H1 (cell line): ENCODE results near the gene HHIP. TPM values are rescaled to one million over a fixed set of nuclear protein-coding genes. Genes with fewer than 3 reads are reported as not detected.

Source experiments
- CTCF ChIA-PET: fragments of 300-600 bp; sonication (Branson Sonifier 250); formaldehyde crosslinking; loops from one replicate; lab custom pipeline; 2021; ENCODE audit not compliant: partially characterized antibody; lab: Charles Lee
- POLR2A ChIA-PET: fragments of 300-600 bp; sonication (Branson Sonifier 250); formaldehyde crosslinking; loops from one replicate; lab custom pipeline; 2021; ENCODE audit warnings: inconsistent platforms; ENCODE audit not compliant: partially characterized antibody; lab: Charles Lee
- DNase-seq, 2 experiments: peaks; one replicate each; pipeline versions ENCODE4 v3.0.0 to v3.0.0-alpha.2; 2010 to 2022; ENCODE audit warnings: low spot score in 2 of 2, low read depth in 1 of 2, mixed read lengths in 1 of 2
- FAIRE-seq: peaks from 2 replicates; lab custom pipeline; 2011; peaks lifted over from hg19 to GRCh38; lab: Jason Lieb, UNC
- H2AFZ ChIP-seq: 2 replicates; pipeline ENCODE4 v1.8.1; 2012; ENCODE audit warnings: low read length, inconsistent platforms
- H2AK5ac ChIP-seq: 2 replicates; pipeline ENCODE4 v1.6.1; 2013; ENCODE audit warnings: low read depth, low read length
- H2BK120ac ChIP-seq: replicated peaks from 2 replicates; pipeline ENCODE3; 2013; ENCODE audit warnings: low read depth, low read length, inconsistent platforms
- H2BK12ac ChIP-seq: 2 replicates; pipeline ENCODE4 v1.6.1; 2013; ENCODE audit warnings: low read depth, low read length
- H2BK15ac ChIP-seq: 2 replicates; pipeline ENCODE4 v1.6.1; 2013; ENCODE audit warnings: low read length
- H2BK20ac ChIP-seq: 2 replicates; pipeline ENCODE4 v1.6.1; 2013; ENCODE audit warnings: low read length
- H2BK5ac ChIP-seq: 2 replicates; pipeline ENCODE4 v1.6.1; 2013; ENCODE audit warnings: low read depth, low read length
- H3K14ac ChIP-seq: 2 replicates; pipeline ENCODE4 v1.6.1; 2013; ENCODE audit warnings: inconsistent platforms; ENCODE audit not compliant: insufficient read length
- H3K18ac ChIP-seq: 2 replicates; pipeline ENCODE4 v1.6.1; 2013; ENCODE audit warnings: low read length; ENCODE audit errors: extremely low read depth
- H3K23ac ChIP-seq: 2 replicates; pipeline ENCODE4 v1.6.1; 2013; ENCODE audit warnings: inconsistent platforms; ENCODE audit not compliant: insufficient read length
- H3K23me2 ChIP-seq: 2 replicates; pipeline ENCODE4 v1.6.1; 2013; ENCODE audit warnings: low read depth, low read length
- H3K27ac ChIP-seq: 2 replicates; pipeline ENCODE4 v1.6.1; 2011; ENCODE audit warnings: low read depth, low read length, inconsistent platforms
- H3K27me3 ChIP-seq, 4 experiments: replicated peaks in 1 of 4; 1 replicate in 1 of 4; 2 replicates in 3 of 4; pipeline versions ENCODE4 v1.6.1 to v1.8.1; 2011 to 2013; ENCODE audit warnings: low read length in 3 of 4, mild to moderate bottlenecking in 3 of 4, inconsistent platforms in 2 of 4, mixed read lengths in 2 of 4, moderate library complexity in 1 of 4; ENCODE audit not compliant: control insufficient read depth in 3 of 4, insufficient read depth in 3 of 4; ENCODE audit errors: extremely low read depth in 1 of 4
- H3K36me3 ChIP-seq, 4 experiments: 2 replicates each; pipeline versions ENCODE4 v1.6.1 to v1.8.1; 2011 to 2013; ENCODE audit warnings: mild to moderate bottlenecking in 4 of 4, low read length in 3 of 4, moderate library complexity in 2 of 4, control low read depth in 1 of 4, inconsistent platforms in 1 of 4; ENCODE audit not compliant: insufficient read depth in 4 of 4, control insufficient read depth in 2 of 4
- H3K4ac ChIP-seq: replicated peaks from 2 replicates; pipeline ENCODE3; 2013; ENCODE audit warnings: low read length, low read depth, mixed read lengths, inconsistent platforms; ENCODE audit not compliant: insufficient read length
- H3K4me1 ChIP-seq, 4 experiments: replicated peaks in 1 of 4; 1 replicate in 1 of 4; 2 replicates in 3 of 4; pipeline versions ENCODE4 v1.6.1 to v1.8.1; 2011 to 2013; ENCODE audit warnings: low read length in 3 of 4, inconsistent platforms in 2 of 4, mixed read lengths in 1 of 4; ENCODE audit not compliant: insufficient read depth in 4 of 4, control insufficient read depth in 3 of 4
- H3K4me2 ChIP-seq, 2 experiments: 2 replicates each; pipeline versions ENCODE4 v1.6.1 to v1.8.1; 2011 to 2013; ENCODE audit warnings: low read depth in 2 of 2, low read length in 2 of 2, control low read depth in 1 of 2, inconsistent platforms in 1 of 2, mild to moderate bottlenecking in 1 of 2; ENCODE audit not compliant: insufficient read depth in 1 of 2
- H3K4me3 ChIP-seq, 4 experiments: fragments of 200-600, 300-600 bp in 1 of 4; sonication (generic), shearing (Covaris generic), sonication (Bioruptor Twin) in 1 of 4; 2 replicates each; pipeline versions ENCODE4 v1.5.1 to v1.8.1; 2011 to 2016; ENCODE audit warnings: low read length in 4 of 4, low read depth in 3 of 4, control low read depth in 2 of 4, inconsistent platforms in 2 of 4, mild to moderate bottlenecking in 2 of 4, mixed read lengths in 1 of 4, moderate library complexity in 1 of 4; ENCODE audit not compliant: insufficient read depth in 2 of 4; ENCODE audit errors: extremely low read depth in 1 of 4
- H3K56ac ChIP-seq: replicated peaks from 2 replicates; pipeline ENCODE3; 2013; ENCODE audit warnings: low read depth, mild to moderate bottlenecking, mixed read lengths, low read length, inconsistent platforms; ENCODE audit not compliant: insufficient read length
- H3K79me1 ChIP-seq: 2 replicates; pipeline ENCODE4 v1.6.1; 2013; ENCODE audit warnings: low read depth, low read length, control low read depth
- H3K79me2 ChIP-seq, 2 experiments: 2 replicates each; pipeline versions ENCODE4 v1.6.1 to v1.8.1; 2012 to 2013; ENCODE audit warnings: low read length in 2 of 2, mild to moderate bottlenecking in 2 of 2, inconsistent platforms in 1 of 2; ENCODE audit not compliant: insufficient read depth in 2 of 2, control insufficient read depth in 1 of 2
- H3K9ac ChIP-seq, 4 experiments: replicated peaks in 1 of 4; 1 replicate in 1 of 4; 2 replicates in 3 of 4; pipeline versions ENCODE4 v1.6.1 to v1.8.1; 2011 to 2013; ENCODE audit warnings: low read depth in 3 of 4, low read length in 3 of 4, control low read depth in 2 of 4, mild to moderate bottlenecking in 2 of 4, moderate library complexity in 2 of 4, inconsistent platforms in 1 of 4; ENCODE audit errors: extremely low read depth in 1 of 4
- H3K9me3 ChIP-seq, 2 experiments: 2 replicates each; pipeline versions ENCODE4 v1.6.1 to v1.8.1; 2012 to 2013; ENCODE audit warnings: mild to moderate bottlenecking in 2 of 2, moderate library complexity in 2 of 2, control low read depth in 1 of 2, inconsistent platforms in 1 of 2, low read depth in 1 of 2, low read length in 1 of 2, mixed read lengths in 1 of 2; ENCODE audit not compliant: insufficient read depth in 2 of 2
- H4K20me1 ChIP-seq, 2 experiments: replicated peaks in 1 of 2; 2 replicates each; pipeline versions ENCODE3 to v1.8.1; 2011 to 2013; ENCODE audit warnings: inconsistent platforms in 2 of 2, low read length in 2 of 2, mild to moderate bottlenecking in 1 of 2; ENCODE audit not compliant: insufficient read depth in 2 of 2, control insufficient read depth in 1 of 2
- H4K5ac ChIP-seq: 2 replicates; pipeline ENCODE4 v1.6.1; 2013; ENCODE audit warnings: low read length, low read depth, mixed read lengths, inconsistent platforms; ENCODE audit not compliant: insufficient read length
- H4K8ac ChIP-seq: 2 replicates; pipeline ENCODE4 v1.8.0; 2013; ENCODE audit warnings: mild to moderate bottlenecking, moderate library complexity, low read length, inconsistent platforms; ENCODE audit not compliant: insufficient read depth; ENCODE audit errors: extremely low read depth
- H4K91ac ChIP-seq: replicated peaks from 2 replicates; pipeline ENCODE3; 2013; ENCODE audit warnings: low read length, mixed read lengths, inconsistent platforms; ENCODE audit not compliant: insufficient read length
- BRCA1 ChIP-seq: IDR thresholded peaks from 2 replicates; pipeline ENCODE4 v1.6.1; 2012; ENCODE audit warnings: low read depth, low read length, improper control_type of control experiment
- KDM4A ChIP-seq: IDR thresholded peaks from one replicate; pipeline ENCODE4 v1.7.1; 2012; ENCODE audit warnings: low read depth, mild to moderate bottlenecking, moderate library complexity, low read length, inconsistent platforms; ENCODE audit not compliant: severe bottlenecking
- NRF1 ChIP-seq: IDR thresholded peaks from 2 replicates; pipeline ENCODE4 v1.6.1; 2011; ENCODE audit warnings: mild to moderate bottlenecking, low read depth, low read length, improper control_type of control experiment
- WGBS, 2 experiments: shearing (Covaris generic) in 1 of 2; methylation state at CpG; one replicate each; pipeline versions ENCODE4 v1.1.6 to v1.1.7; 2013 to 2015; ENCODE audit warnings: low lambda C conversion rate in 2 of 2, mixed read lengths in 2 of 2, inconsistent platforms in 1 of 2, low coverage in 1 of 2, missing lambda C conversion rate in 1 of 2; ENCODE audit not compliant: insufficient replicate concordance in 2 of 2, insufficient coverage in 1 of 2, insufficient read length in 1 of 2; ENCODE audit errors: extremely low coverage in 1 of 2, missing lambda C conversion rate in 1 of 2; 5-methylcytosine and 5-hydroxymethylcytosine counted together
- polyA plus RNA-seq, 7 experiments: library from polyadenylated mRNA; depleted of rRNA in 3 of 7; stranded (reverse) in 5 of 7; unstranded in 2 of 7; fragments of >200 nt in 5 of 7; fragments of 200-250 nt in 2 of 7; gene quantifications; 1 replicate in 5 of 7; 2 replicates in 1 of 7; 4 replicates in 1 of 7; pipeline versions ENCODE4 v1.2.1 to v1.2.3, GENCODE V29; 2011 to 2013; ENCODE audit warnings: missing spikeins in 2 of 7, mixed read lengths in 2 of 7
- total RNA-seq: library from RNA; stranded (reverse); fragmentation: NEBNext Ultra II Directional; extraction: Animal tissue kit (Norgen Biotek cat#: 25700); gene quantifications from 2 replicates; pipeline ENCODE4 v1.2.1, GENCODE V29; 2021
- TF ChIP-seq, protein P1 (sequence below): IDR thresholded peaks from 2 replicates; pipeline ENCODE4 v1.6.1; 2012; ENCODE audit warnings: inconsistent platforms
- TF ChIP-seq, protein P2 (sequence below): IDR thresholded peaks from 2 replicates; pipeline ENCODE4 v1.6.1; 2012; ENCODE audit warnings: inconsistent platforms

Gene HHIP
- total and polyA plus RNA-seq, 2 of the 8 experiments (the other 6 are each of a cell fraction or from before 2014, with no cell fraction given), result 0.05 to 1.3 TPM

DNA sequence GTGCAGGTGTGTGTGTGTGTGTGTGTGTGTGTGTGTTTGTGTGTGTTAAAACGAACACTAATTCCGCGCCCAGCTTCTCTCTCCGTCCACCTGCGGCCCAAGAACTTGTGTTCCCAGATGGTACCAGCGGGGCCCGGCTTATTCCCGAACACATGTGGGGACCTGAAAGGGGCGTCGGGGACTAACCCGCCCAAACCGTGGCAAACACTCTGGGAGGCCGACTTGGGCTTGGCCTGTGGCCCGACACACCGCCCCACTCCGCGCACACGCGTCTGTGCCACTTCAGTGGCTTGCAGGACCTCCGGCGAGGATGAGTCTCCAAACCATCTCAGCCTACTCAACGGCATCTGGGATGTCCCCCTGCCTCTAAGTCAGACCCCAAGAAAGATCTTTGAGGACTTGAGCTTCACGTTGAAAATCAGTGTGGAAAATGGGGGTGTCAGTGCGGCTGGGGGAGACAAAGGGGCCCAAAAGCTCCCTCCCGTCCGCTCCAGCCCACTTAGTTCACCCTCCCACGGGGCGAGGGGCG lies 790 bp upstream of the HHIP start:
- H2BK5ac ChIP-seq, result no peak overlapping the region
- H4K91ac ChIP-seq, result no peak overlapping the region
- H3K79me2 ChIP-seq, result no peaks in the 10 kb centered on the region
- CTCF ChIA-PET, result interaction anchor here (0.8 to 1.4 kb wide), 2 partner anchors 32 to 33 kb away, joined by 3 to 4 read pairs; no protein-coding TSS in a partner anchor
- H3K23me2 ChIP-seq, result peaks cover 7% of the 10 kb centered on the region; the same call in 1 of the 2 replicates
- H4K5ac ChIP-seq, result no peak overlapping the region
- WGBS, 2 experiments, result 55% methylated on average over 24 of the region's 29 CpGs; no CpG with 5 or more reads in 1 of the 2 experiments
- H2AK5ac ChIP-seq, result no peak overlapping the region
- no peak overlapping the region for H3K4ac ChIP-seq
- H3K79me1 ChIP-seq, result no peaks in the 10 kb centered on the region
- H3K9ac ChIP-seq, result no peak overlapping the region
- H4K20me1 ChIP-seq, result peaks cover 3 to 9% of the 10 kb centered on the region in 2 experiments
- no peak overlapping the region for H3K14ac ChIP-seq
- POLR2A ChIA-PET, result interaction anchor here (0.6 to 1.1 kb wide), 2 partner anchors 8 to 1834 kb away, joined by 3 read pairs; no protein-coding TSS in a partner anchor
- no peak overlapping the region for H2BK120ac ChIP-seq
- H2BK12ac ChIP-seq, result 0 out of 2 replicates have a peak overlapping the region, but pooled peaks have one; percentile 68
- H3K23ac ChIP-seq, result no peak overlapping the region
- DNase-seq (no peak), FAIRE-seq (no peak)
- H3K56ac ChIP-seq, result no peak overlapping the region
- H3K27ac ChIP-seq, result no peak overlapping the region
- H3K4me3 ChIP-seq, result peak overlapping the region in 3 of 4 experiments; percentile 35 to 68 (median 57); a peak in 6 of 8 replicates
- H4K8ac ChIP-seq, result no peak overlapping the region
- peak overlapping the region; percentile 88 to 98 for H3K4me2 ChIP-seq
- H3K27me3 ChIP-seq, result peaks cover 25 to 52% (median 49%) of the 10 kb centered on the region in 4 experiments
- no peak overlapping the region for H2AFZ ChIP-seq
- no peaks in the 10 kb centered on the region for H3K36me3 ChIP-seq
- no peak overlapping the region for H2BK20ac ChIP-seq
- H3K18ac ChIP-seq, result no peak overlapping the region; the same call in 1 of the 2 replicates
- H3K4me1 ChIP-seq, result peaks cover 4 to 22% (median 12%) of the 10 kb centered on the region in 4 experiments; a peak in 6 of 7 replicates
- no peaks in the 10 kb centered on the region for H3K9me3 ChIP-seq
- TF ChIP-seq BRCA1, result no peak
- TF ChIP-seq, protein P1, sequence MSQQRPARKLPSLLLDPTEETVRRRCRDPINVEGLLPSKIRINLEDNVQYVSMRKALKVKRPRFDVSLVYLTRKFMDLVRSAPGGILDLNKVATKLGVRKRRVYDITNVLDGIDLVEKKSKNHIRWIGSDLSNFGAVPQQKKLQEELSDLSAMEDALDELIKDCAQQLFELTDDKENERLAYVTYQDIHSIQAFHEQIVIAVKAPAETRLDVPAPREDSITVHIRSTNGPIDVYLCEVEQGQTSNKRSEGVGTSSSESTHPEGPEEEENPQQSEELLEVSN, result peak; percentile 77
- TF ChIP-seq, protein P2, sequence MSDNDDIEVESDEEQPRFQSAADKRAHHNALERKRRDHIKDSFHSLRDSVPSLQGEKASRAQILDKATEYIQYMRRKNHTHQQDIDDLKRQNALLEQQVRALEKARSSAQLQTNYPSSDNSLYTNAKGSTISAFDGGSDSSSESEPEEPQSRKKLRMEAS, result peak; percentile 16; the same call in 1 of the 2 replicates
- no peak for TF ChIP-seq NRF1
- no peak for TF ChIP-seq KDM4A
- H2BK15ac ChIP-seq, result no peak overlapping the region
